Cortex of kidney (tissue), 1 donor: ENCODE data around the gene ITGAV.

Experiments used
- DNase-seq: peaks from one replicate; lab custom pipeline; 2025; lab: John Stamatoyannopoulos, UW

Gene ITGAV

GRCh38 chr2:186612555-186613440 is 22.9 kb downstream of the ITGAV start:
- DNase-seq = no peak

GRCh38 chr2:186614373-186614772 is 24.5 kb downstream of the ITGAV start:
- no peak for DNase-seq

GRCh38 chr2:186617148-186617547 is 27.3 kb downstream of the ITGAV start:
- no peak for DNase-seq

GRCh38 chr2:186617771-186618170 is 27.9 kb downstream of the ITGAV start:
- no peak for DNase-seq

GRCh38 chr2:186618696-186619095 is 28.8 kb downstream of the ITGAV start:
- no peak for DNase-seq

GRCh38 chr2:186623084-186623483 is 33.2 kb downstream of the ITGAV start:
- no peak for DNase-seq

- DNase-seq = no peak
Observed at GRCh38 chr2:186624276-186624675, 34.4 kb downstream of the ITGAV start.

GRCh38 chr2:186629250-186629996 is 39.6 kb downstream of the ITGAV start:
- DNase-seq = no peak

GRCh38 chr2:186632417-186632816 is 42.6 kb downstream of the ITGAV start:
- no peak for DNase-seq

GRCh38 chr2:186634701-186635100 is 44.8 kb downstream of the ITGAV start:
- DNase-seq = no peak

- DNase-seq = no peak
Observed at GRCh38 chr2:186636800-186637496, 47.1 kb downstream of the ITGAV start.

GRCh38 chr2:186637497-186637800 is 47.6 kb downstream of the ITGAV start:
- no peak for DNase-seq

GRCh38 chr2:186639939-186640338 is 50.1 kb downstream of the ITGAV start:
- DNase-seq = no peak

GRCh38 chr2:186641132-186641806 is 51.4 kb downstream of the ITGAV start:
- DNase-seq = no peak

GRCh38 chr2:186641807-186642321 is 52.0 kb downstream of the ITGAV start:
- DNase-seq = no peak

GRCh38 chr2:186644791-186645190 is 54.9 kb downstream of the ITGAV start:
- DNase-seq = no peak

GRCh38 chr2:186645999-186646398 is 56.1 kb downstream of the ITGAV start:
- DNase-seq = no peak

GRCh38 chr2:186648130-186648529 is 58.3 kb downstream of the ITGAV start:
- DNase-seq = no peak

GRCh38 chr2:186653511-186653910 is 63.7 kb downstream of the ITGAV start:
- DNase-seq = no peak

- DNase-seq = no peak
Observed at GRCh38 chr2:186659383-186659782, 69.5 kb downstream of the ITGAV start.

- no peak for DNase-seq
Observed at GRCh38 chr2:186664385-186665043, 74.7 kb downstream of the ITGAV start.
